Upper lobe of right lung (tissue), 1 donor: Measurements from ENCODE around the gene PLB1. TPM values are rescaled to one million over a fixed set of nuclear protein-coding genes. Genes with fewer than 3 reads are reported as not detected.

ENCODE experiments used
- ATAC-seq: fragments of 200-7000 bp; cut with Tn5 transposase; one replicate; pipeline ENCODE4 v1.9.1; 2020; ENCODE audit warnings: mild to moderate bottlenecking, moderate library complexity
- DNase-seq: peaks from one replicate; pipeline ENCODE4 v3.0.0-alpha.2; 2020
- H3K27ac ChIP-seq: fragments of 200-600 bp; one replicate; pipeline ENCODE4 v1.8.0; 2022
- H3K27me3 ChIP-seq: fragments of 200-600 bp; one replicate; pipeline ENCODE4 v1.8.0; 2022; ENCODE audit warnings: mild to moderate bottlenecking
- H3K36me3 ChIP-seq: fragments of 200-600 bp; one replicate; pipeline ENCODE4 v1.8.0; 2022
- H3K4me1 ChIP-seq: fragments of 200-600 bp; one replicate; pipeline ENCODE4 v1.8.0; 2022
- H3K4me3 ChIP-seq: fragments of 200-600 bp; one replicate; pipeline ENCODE4 v1.8.0; 2022; ENCODE audit warnings: mild to moderate bottlenecking
- H3K9me3 ChIP-seq: fragments of 200-600 bp; one replicate; pipeline ENCODE4 v1.8.0; 2022
- intact Hi-C: fragments of 100-400 bp; cut with DNase I; formaldehyde crosslinking; loops from one replicate; pipeline ENCODE4 v1.11.0; 2022
- total RNA-seq: library from RNA; stranded (reverse); fragmentation: NEBNext Ultra II Directional; extraction: Animal tissue kit (Norgen Biotek cat#: 25700); gene quantifications from one replicate; pipeline ENCODE4 v1.2.1, GENCODE V29; 2021
- TF ChIP-seq, protein P1 (sequence below): fragments of 200-600 bp; IDR thresholded peaks from one replicate; pipeline ENCODE4 v1.8.0; 2022; ENCODE audit warnings: antibody characterized with exemption
- donor health status: DM: no; HTN: yes; CAD: no; lungs with severe emphysema.

Gene PLB1
- total RNA-seq, 1 donor from 2014 or later: 4.2 TPM

DNA sequence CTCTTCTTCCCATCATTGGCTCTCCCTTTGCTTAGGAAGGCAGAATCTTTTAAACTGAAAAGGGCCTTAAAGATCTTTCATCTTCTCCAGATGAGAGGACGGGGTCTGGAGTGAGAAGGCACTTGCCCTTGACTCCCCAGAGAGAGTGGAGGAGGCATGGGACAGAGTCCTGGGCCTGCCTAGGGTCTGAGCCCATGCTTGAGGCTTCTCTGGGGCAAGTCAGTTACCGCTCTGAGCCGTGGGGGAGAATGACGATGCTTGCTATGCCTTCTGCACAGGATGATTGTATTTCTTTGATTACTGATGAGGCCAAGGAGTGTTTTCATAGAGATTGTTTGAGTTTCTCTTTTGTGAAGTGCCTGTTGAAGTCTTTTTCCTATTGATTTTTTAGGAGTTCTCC lies 921 bp downstream of the PLB1 start:
- Histone ChIP-seq H3K27me3 (no peaks in the 10 kb centered on the region), H3K36me3 (no peaks in the 10 kb centered on the region), H3K27ac (no peak overlapping the region), H3K4me3 (no peak overlapping the region), H3K4me1 (no peaks in the 10 kb centered on the region), H3K9me3 (no peaks in the 10 kb centered on the region)
- TF ChIP-seq, protein P1, sequence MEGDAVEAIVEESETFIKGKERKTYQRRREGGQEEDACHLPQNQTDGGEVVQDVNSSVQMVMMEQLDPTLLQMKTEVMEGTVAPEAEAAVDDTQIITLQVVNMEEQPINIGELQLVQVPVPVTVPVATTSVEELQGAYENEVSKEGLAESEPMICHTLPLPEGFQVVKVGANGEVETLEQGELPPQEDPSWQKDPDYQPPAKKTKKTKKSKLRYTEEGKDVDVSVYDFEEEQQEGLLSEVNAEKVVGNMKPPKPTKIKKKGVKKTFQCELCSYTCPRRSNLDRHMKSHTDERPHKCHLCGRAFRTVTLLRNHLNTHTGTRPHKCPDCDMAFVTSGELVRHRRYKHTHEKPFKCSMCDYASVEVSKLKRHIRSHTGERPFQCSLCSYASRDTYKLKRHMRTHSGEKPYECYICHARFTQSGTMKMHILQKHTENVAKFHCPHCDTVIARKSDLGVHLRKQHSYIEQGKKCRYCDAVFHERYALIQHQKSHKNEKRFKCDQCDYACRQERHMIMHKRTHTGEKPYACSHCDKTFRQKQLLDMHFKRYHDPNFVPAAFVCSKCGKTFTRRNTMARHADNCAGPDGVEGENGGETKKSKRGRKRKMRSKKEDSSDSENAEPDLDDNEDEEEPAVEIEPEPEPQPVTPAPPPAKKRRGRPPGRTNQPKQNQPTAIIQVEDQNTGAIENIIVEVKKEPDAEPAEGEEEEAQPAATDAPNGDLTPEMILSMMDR: no peak
- no peak for DNase-seq
- intact Hi-C loops: no loop called here
- no peak for ATAC-seq

DNA sequence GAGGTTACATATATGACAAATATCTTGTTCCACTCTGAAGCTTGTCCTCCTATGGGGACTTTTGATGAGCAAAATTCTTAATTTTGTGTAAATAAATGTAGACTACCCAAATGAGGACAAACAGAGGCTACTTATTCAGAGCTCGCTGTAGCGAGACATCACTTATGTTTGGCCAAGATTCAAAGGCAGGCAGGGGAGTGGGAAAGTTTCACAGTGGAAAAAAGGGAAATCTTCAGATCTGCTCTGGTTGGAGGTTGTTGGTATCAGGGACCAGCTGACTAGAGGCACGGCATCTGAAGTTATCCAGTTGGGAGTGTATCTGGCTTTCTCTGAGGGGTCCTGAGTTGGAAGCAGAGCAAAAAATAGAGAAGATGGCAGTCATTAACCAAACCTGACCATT lies 1.3 kb downstream of the PLB1 start:
- no peaks in the 10 kb centered on the region for H3K27me3 ChIP-seq
- DNase-seq (no peak), ATAC-seq (no peak)
- TF ChIP-seq, protein P1: no peak
- H3K4me1 ChIP-seq: no peaks in the 10 kb centered on the region
- H3K4me3 ChIP-seq: no peak overlapping the region
- H3K36me3 ChIP-seq: no peaks in the 10 kb centered on the region
- H3K27ac ChIP-seq: no peak overlapping the region
- intact Hi-C loops: no loop called here
- H3K9me3 ChIP-seq: no peaks in the 10 kb centered on the region

- Histone ChIP-seq H3K4me3 (no peak overlapping the region), H3K36me3 (no peaks in the 10 kb centered on the region), H3K27ac (no peak overlapping the region), H3K9me3 (no peaks in the 10 kb centered on the region), H3K27me3 (no peaks in the 10 kb centered on the region), H3K4me1 (no peaks in the 10 kb centered on the region)
- ATAC-seq: no peak
- no peak for DNase-seq
- TF ChIP-seq, protein P1: no peak
- intact Hi-C loops: no loop called here
Measured at GRCh38 chr2:28499282-28499681, 3.4 kb downstream of the PLB1 start.

DNA sequence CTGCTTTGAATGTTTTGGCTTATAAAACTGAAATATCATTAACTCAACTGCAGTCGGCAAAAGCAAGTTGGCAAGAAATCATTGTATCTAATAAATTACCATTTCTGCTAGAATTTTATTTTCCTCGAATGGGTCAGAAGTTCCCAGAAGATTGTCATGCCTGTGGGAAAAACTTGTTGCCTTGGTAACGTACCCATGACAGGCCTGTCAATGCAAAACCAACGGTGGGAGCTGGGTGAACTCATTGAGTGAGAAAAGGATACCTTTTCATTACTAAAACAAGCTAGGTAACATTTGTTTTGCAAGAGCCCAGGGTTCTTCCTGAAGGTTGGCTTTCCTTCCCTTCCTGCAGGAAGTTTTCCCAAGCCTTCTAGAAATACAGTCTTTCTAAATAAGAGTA lies 9.5 kb downstream of the PLB1 start:
- ATAC-seq (no peak), DNase-seq (no peak)
- Histone ChIP-seq H3K27ac (no peak overlapping the region), H3K9me3 (no peaks in the 10 kb centered on the region), H3K36me3 (no peaks in the 10 kb centered on the region), H3K4me3 (no peak overlapping the region), H3K4me1 (no peaks in the 10 kb centered on the region), H3K27me3 (no peaks in the 10 kb centered on the region)
- TF ChIP-seq, protein P1: no peak
- intact Hi-C loops: no loop called here

GRCh38 chr2:28506112-28506910 lies 10.5 kb downstream of the PLB1 start:
- H3K36me3 ChIP-seq: no peaks in the 10 kb centered on the region
- H3K4me3 ChIP-seq: no peak overlapping the region
- no peaks in the 10 kb centered on the region for H3K4me1 ChIP-seq
- no peaks in the 10 kb centered on the region for H3K27me3 ChIP-seq
- peak; percentile 28 for ATAC-seq
- no peaks in the 10 kb centered on the region for H3K9me3 ChIP-seq
- no peak for DNase-seq
- H3K27ac ChIP-seq: no peak overlapping the region
- TF ChIP-seq, protein P1: no peak
- intact Hi-C loops: no loop called here
